Measurements from ENCODE around the gene B3GNT7. TPM values are rescaled to one million over a fixed set of nuclear protein-coding genes. Genes with fewer than 3 reads are reported as not detected.
A peak's percentile ranks its signal among the peaks of the same experiment; 100 is the strongest.

Gene B3GNT7
- polyA plus RNA-seq, 1 experiment = 0.15 TPM

DNA sequence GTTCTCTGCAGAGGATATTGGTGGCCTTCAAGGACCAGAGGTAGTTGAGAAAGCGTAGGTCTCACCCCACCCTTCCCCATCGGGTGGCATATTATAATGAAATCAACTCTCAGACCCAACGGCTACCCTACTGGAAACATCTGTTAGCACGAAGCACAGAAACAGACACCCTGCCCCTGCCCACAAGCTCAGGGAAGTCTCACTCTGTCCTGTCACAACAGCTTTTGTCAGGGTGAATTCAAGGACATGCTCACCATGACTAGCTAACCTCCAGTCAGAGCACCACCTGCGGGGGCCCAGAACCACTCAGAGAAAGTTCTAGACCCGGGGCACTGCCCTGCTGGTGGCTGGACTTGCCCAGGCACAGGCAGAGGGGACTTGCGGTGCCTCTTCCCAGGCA is 3.5 kb upstream of the B3GNT7 start:
- no peak for DNase-seq (ENCODE audit: low read depth)
- CTCF ChIA-PET = interaction anchor here (1.5 to 3.0 kb wide), 2 partner anchors 15 to 95 kb away, joined by 3 to 9 read pairs; no protein-coding TSS in a partner anchor
- TF ChIP-seq, protein P1, sequence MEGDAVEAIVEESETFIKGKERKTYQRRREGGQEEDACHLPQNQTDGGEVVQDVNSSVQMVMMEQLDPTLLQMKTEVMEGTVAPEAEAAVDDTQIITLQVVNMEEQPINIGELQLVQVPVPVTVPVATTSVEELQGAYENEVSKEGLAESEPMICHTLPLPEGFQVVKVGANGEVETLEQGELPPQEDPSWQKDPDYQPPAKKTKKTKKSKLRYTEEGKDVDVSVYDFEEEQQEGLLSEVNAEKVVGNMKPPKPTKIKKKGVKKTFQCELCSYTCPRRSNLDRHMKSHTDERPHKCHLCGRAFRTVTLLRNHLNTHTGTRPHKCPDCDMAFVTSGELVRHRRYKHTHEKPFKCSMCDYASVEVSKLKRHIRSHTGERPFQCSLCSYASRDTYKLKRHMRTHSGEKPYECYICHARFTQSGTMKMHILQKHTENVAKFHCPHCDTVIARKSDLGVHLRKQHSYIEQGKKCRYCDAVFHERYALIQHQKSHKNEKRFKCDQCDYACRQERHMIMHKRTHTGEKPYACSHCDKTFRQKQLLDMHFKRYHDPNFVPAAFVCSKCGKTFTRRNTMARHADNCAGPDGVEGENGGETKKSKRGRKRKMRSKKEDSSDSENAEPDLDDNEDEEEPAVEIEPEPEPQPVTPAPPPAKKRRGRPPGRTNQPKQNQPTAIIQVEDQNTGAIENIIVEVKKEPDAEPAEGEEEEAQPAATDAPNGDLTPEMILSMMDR (IDR thresholded peaks at IDR 0.05; ENCODE audit: insufficient read depth, low read depth, low read length) = no peak
- POLR2A ChIA-PET = no interaction called here
- H3K27me3 ChIP-seq (ENCODE audit: control insufficient read depth, insufficient read depth, low read length) = peaks cover 14% of the 10 kb centered on the region
- no peaks in the 10 kb centered on the region for H3K36me3 ChIP-seq (ENCODE audit: control insufficient read depth, insufficient read depth, low read length)
- H3K4me3 ChIP-seq (ENCODE audit: low read depth, low read length) = no peak overlapping the region

GRCh38 chr2:231392431-231393148 is 2.9 kb upstream of the B3GNT7 start:
- TF ChIP-seq, protein P1 (IDR thresholded peaks at IDR 0.05; ENCODE audit: insufficient read depth, low read depth, low read length) = no peak
- ChIA-PET CTCF (interaction anchor here (1.5 to 3.0 kb wide), 2 partner anchors 14 to 96 kb away, joined by 3 to 9 read pairs; no protein-coding TSS in a partner anchor), POLR2A (no interaction called here)
- no peak overlapping the region for H3K4me3 ChIP-seq (ENCODE audit: low read depth, low read length)
- H3K36me3 ChIP-seq (ENCODE audit: control insufficient read depth, insufficient read depth, low read length) = no peaks in the 10 kb centered on the region
- no peak for DNase-seq (ENCODE audit: low read depth)
- peaks cover 14% of the 10 kb centered on the region for H3K27me3 ChIP-seq (ENCODE audit: control insufficient read depth, insufficient read depth, low read length)

- DNase-seq (ENCODE audit: low read depth) = no peak
Measured at GRCh38 chr2:231393149-231394131, 2.1 kb upstream of the B3GNT7 start.

GRCh38 chr2:231394211-231395141 is 1.0 kb upstream of the B3GNT7 start:
- ChIA-PET CTCF (interaction anchor here (3.0 kb wide), 1 partner anchor 12 kb away, joined by 9 read pairs; no protein-coding TSS in a partner anchor), POLR2A (no interaction called here)
- H3K4me3 ChIP-seq (ENCODE audit: low read depth, low read length) = no peak overlapping the region
- no peak for DNase-seq (ENCODE audit: low read depth)
- H3K27me3 ChIP-seq (ENCODE audit: control insufficient read depth, insufficient read depth, low read length) = peaks cover 14% of the 10 kb centered on the region
- TF ChIP-seq, protein P1 (IDR thresholded peaks at IDR 0.05; ENCODE audit: insufficient read depth, low read depth, low read length) = no peak
- no peaks in the 10 kb centered on the region for H3K36me3 ChIP-seq (ENCODE audit: control insufficient read depth, insufficient read depth, low read length)

More at GRCh38 chr2:231393149-231394131, 2.1 kb upstream of the B3GNT7 start:
- ChIA-PET POLR2A (no interaction called here), CTCF (interaction anchor here (1.5 to 3.0 kb wide), 2 partner anchors 13 to 97 kb away, joined by 3 to 9 read pairs; no protein-coding TSS in a partner anchor)
- TF ChIP-seq, protein P1 (IDR thresholded peaks at IDR 0.05; ENCODE audit: insufficient read depth, low read depth, low read length) = peak; percentile 22
- Histone ChIP-seq H3K36me3 (ENCODE audit: control insufficient read depth, insufficient read depth, low read length) (no peaks in the 10 kb centered on the region), H3K4me3 (ENCODE audit: low read depth, low read length) (no peak overlapping the region), H3K27me3 (ENCODE audit: control insufficient read depth, insufficient read depth, low read length) (peaks cover 14% of the 10 kb centered on the region)
